Body of pancreas (tissue), 4 donors: Measurements from ENCODE around the gene NUDT3. TPM values are rescaled to one million over a fixed set of nuclear protein-coding genes. Genes with fewer than 3 reads are reported as not detected.

ENCODE experiments used
- ATAC-seq: fragments of 150-250 bp; one replicate; pipeline ENCODE4 v1.9.1; 2016
- DNase-seq, 4 donors: peaks; one replicate each; pipeline ENCODE4 v3.0.0-alpha.2; 2019
- H3K27ac ChIP-seq, 4 donors: fragments of 200-600 bp; sonication (generic); 1 replicate in 3 of 4; 2 replicates in 1 of 4; pipeline versions ENCODE4 v1.5.1 to v1.6.1; 2016 to 2019; ENCODE audit warnings: mild to moderate bottlenecking in 1 of 4, mixed read lengths in 1 of 4, moderate library complexity in 1 of 4
- H3K27me3 ChIP-seq, 2 donors: fragments of 200-600 bp; sonication (generic); one replicate each; pipeline ENCODE4 v1.6.0; 2016; ENCODE audit warnings: mild to moderate bottlenecking in 1 of 2
- H3K36me3 ChIP-seq, 2 donors: fragments of 200-600 bp; sonication (generic); replicated peaks in 1 of 2; 2 replicates each; pipeline ENCODE4 v1.5.1; 2016; ENCODE audit warnings: low read depth in 2 of 2; ENCODE audit not compliant: insufficient read depth in 1 of 2
- H3K4me1 ChIP-seq: fragments of 200-600 bp; sonication (generic); one replicate; pipeline ENCODE4 v1.6.0; 2016
- H3K4me3 ChIP-seq, 2 donors: fragments of 200-600 bp; sonication (generic); 1 replicate in 1 of 2; 2 replicates in 1 of 2; pipeline ENCODE4 v1.5.1; 2016 to 2019
- H3K9me3 ChIP-seq, 3 donors: fragments of 200-600 bp; sonication (generic); 1 replicate in 2 of 3; 2 replicates in 1 of 3; pipeline ENCODE4 v1.5.1; 2016
- CTCF ChIP-seq, 7 experiments: fragments of 450-650 bp in 4 of 7; fragments of 200-600 bp in 3 of 7; sonication (generic) in 3 of 7; IDR thresholded peaks; one replicate each; pipeline ENCODE4 v1.5.1; 2016 to 2019; ENCODE audit warnings: antibody characterized with exemption in 7 of 7
- POLR2A ChIP-seq, 3 donors: fragments of 450-650 bp; IDR thresholded peaks; one replicate each; pipeline ENCODE4 v1.6.1; 2016; ENCODE audit warnings: antibody characterized with exemption in 3 of 3, mild to moderate bottlenecking in 2 of 3
- WGBS, 2 donors: methylation state at CpG; one replicate each; pipeline ENCODE4 v1.1.5; 2017; 5-methylcytosine and 5-hydroxymethylcytosine counted together
- intact Hi-C: fragments of 100-400 bp; cut with DNase I; formaldehyde crosslinking; loops from one replicate; pipeline ENCODE4 v1.15.1; 2023
- total RNA-seq, 2 donors: library from RNA; depleted of rRNA; stranded (reverse); fragments of >200 nt; gene quantifications; one replicate each; pipeline ENCODE4 v1.1.0, GENCODE V29; 2016

The NUDT3 gene
- total RNA-seq, 2 donors from 2014 or later: 14.2 to 22.1 TPM

DNA sequence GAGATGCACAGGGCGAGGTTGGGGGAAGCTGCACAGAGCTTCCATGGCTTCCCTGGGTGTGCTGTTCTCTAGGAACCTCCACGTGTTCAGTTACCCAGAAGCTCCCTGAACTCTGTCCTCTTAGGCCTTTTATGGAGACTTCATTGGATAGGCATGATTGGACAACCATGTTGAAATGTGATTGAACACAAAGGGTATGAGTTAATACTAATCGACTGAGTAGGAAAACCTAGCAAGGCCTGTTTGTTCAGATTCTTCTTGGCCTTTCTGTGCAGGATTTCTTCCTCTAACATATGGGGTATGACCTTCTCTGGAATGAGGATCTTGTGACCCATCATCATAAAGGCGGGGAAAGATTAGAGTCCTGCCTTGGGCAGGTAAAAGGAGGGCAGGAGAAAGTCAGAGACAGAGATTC, 73.0 kb downstream of the NUDT3 start:
- H3K27me3 ChIP-seq: no peaks in the 10 kb centered on the region
- DNase-seq (no peak), ATAC-seq (peak; percentile 9)
- H3K4me1 ChIP-seq: peaks cover 18% of the 10 kb centered on the region
- no peaks in the 10 kb centered on the region for H3K9me3 ChIP-seq
- no peak overlapping the region for H3K4me3 ChIP-seq
- TF ChIP-seq POLR2A (IDR thresholded peaks at IDR 0.05) (no peak), CTCF (IDR thresholded peaks at IDR 0.05) (no peak)
- intact Hi-C loops: no loop called here
- 58 to 63% methylated on average over 3 to 4 of the region's 4 CpGs for WGBS, 2 donors
- no peaks in the 10 kb centered on the region for H3K36me3 ChIP-seq
- peak overlapping the region in 3 of 4 donors; percentile 10 to 25 (median 20) for H3K27ac ChIP-seq

DNA sequence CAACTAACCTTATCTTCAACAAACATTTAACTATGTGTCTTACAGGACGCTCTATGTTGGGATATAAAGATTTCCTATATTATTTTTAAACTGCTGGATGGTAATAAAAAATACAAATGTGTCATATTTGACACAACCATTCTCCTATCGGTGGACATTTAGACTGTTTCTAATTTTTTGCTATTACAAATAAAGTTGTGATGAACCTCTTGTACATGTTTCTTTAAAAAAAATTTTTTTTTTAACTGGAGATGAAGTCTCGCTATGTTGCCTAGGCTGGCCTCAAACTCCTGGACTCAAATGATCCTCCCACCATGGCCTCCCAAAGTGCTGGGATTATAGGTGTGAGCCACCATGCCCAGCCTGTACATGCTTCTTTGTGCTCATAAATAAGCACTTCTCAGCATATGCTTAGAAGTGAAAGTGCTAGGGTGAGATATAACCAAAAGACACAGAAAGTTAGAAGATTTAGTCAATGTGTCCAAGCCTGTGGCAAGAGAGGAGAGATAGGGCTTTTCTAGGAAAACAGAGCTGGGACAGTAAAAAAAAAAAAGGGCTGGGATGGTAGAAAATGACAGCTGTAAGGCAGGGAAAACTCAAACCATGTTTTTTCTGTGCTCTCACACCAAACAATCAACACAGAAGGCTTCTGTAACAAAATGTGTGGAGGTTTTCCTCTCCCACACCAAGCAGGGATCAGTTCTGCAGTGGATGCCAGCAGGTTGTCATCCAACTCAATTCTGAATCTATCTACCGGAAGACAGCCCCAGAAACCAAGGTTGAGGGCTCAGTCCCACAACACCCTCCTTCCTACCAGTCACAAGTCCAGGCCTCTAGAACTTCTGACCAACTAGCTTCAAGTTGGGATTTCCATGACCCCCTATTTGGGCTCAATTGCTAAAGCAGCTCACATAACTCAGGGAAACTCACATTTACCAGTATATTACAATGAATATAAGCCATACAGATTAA, 73.7 kb downstream of the NUDT3 start:
- Histone ChIP-seq H3K4me1 (peaks cover 18% of the 10 kb centered on the region), H3K27ac (peak overlapping the region in 3 of 4 donors; percentile 10 to 49 (median 25)), H3K27me3 (no peaks in the 10 kb centered on the region), H3K36me3 (no peaks in the 10 kb centered on the region), H3K4me3 (no peak overlapping the region), H3K9me3 (no peaks in the 10 kb centered on the region)
- TF ChIP-seq POLR2A (IDR thresholded peaks at IDR 0.05): no peak
- no peak for TF ChIP-seq CTCF (IDR thresholded peaks at IDR 0.05)
- intact Hi-C loops: no loop called here
- DNase-seq (no peak), ATAC-seq (no peak)
- WGBS, 2 donors: 46 to 56% methylated on average over 4 of the region's 4 CpGs

- Histone ChIP-seq H3K9me3 (no peaks in the 10 kb centered on the region), H3K4me1 (peaks cover 18% of the 10 kb centered on the region), H3K36me3 (no peaks in the 10 kb centered on the region), H3K27me3 (no peaks in the 10 kb centered on the region), H3K27ac (peak overlapping the region in 2 of 4 donors; percentile 25 to 49), H3K4me3 (no peak overlapping the region)
- intact Hi-C loops: no loop called here
- TF ChIP-seq CTCF (IDR thresholded peaks at IDR 0.05): no peak
- no peak for TF ChIP-seq POLR2A (IDR thresholded peaks at IDR 0.05)
- 29 to 34% methylated on average over 3 of the region's 3 CpGs for WGBS, 2 donors
- DNase-seq (no peak), ATAC-seq (no peak)
Measured at GRCh38 chr6:34317882-34318498, 74.5 kb downstream of the NUDT3 start.

- TF ChIP-seq CTCF (IDR thresholded peaks at IDR 0.05) (no peak), POLR2A (IDR thresholded peaks at IDR 0.05) (no peak)
- no peaks in the 10 kb centered on the region for H3K27me3 ChIP-seq
- H3K4me1 ChIP-seq: peaks cover 18% of the 10 kb centered on the region
- H3K9me3 ChIP-seq: no peaks in the 10 kb centered on the region
- 80 to 100% methylated on average over 1 of the region's 1 CpG for WGBS, 2 donors
- ATAC-seq (no peak), DNase-seq (no peak)
- intact Hi-C loops: no loop called here
- no peaks in the 10 kb centered on the region for H3K36me3 ChIP-seq
- no peak overlapping the region for H3K27ac ChIP-seq
- H3K4me3 ChIP-seq: no peak overlapping the region
Measured at GRCh38 chr6:34317172-34317477, 75.3 kb downstream of the NUDT3 start.
